Activated CD4-positive, alpha-beta memory T cell treated with anti-CD3 and anti-CD28 coated beads for 36 hours (primary cell): Measurements from ENCODE around the gene FEN1. TPM values are rescaled to one million over a fixed set of nuclear protein-coding genes. Genes with fewer than 3 reads are reported as not detected.

Experiments
- CTCF ChIA-PET: fragments of 350-600 bp; sonication (Branson Sonifier 250); formaldehyde crosslinking; loops from one replicate; lab custom pipeline; 2021; ENCODE audit warnings: antibody characterized with exemption, inconsistent platforms; lab: Charles Lee
- POLR2A ChIA-PET: fragments of 350-600 bp; sonication (Branson Sonifier 250); formaldehyde crosslinking; loops from one replicate; lab custom pipeline; 2021; ENCODE audit warnings: antibody characterized with exemption; lab: Charles Lee
- DNase-seq: peaks from one replicate; pipeline ENCODE4 v3.0.0-alpha.2; 2020
- H3K27ac Mint-ChIP-seq: one replicate; pipeline ENCODE4 v1.8.0; 2021; ENCODE audit warnings: mixed read lengths
- H3K27me3 Mint-ChIP-seq: one replicate; pipeline ENCODE4 v1.8.0; 2021; ENCODE audit warnings: mixed read lengths
- H3K36me3 Mint-ChIP-seq: one replicate; pipeline ENCODE4 v1.8.0; 2021; ENCODE audit warnings: mixed read lengths
- H3K4me1 Mint-ChIP-seq: one replicate; pipeline ENCODE4 v1.8.0; 2021; ENCODE audit warnings: low read depth, mixed read lengths
- H3K4me3 Mint-ChIP-seq: one replicate; pipeline ENCODE4 v1.8.0; 2021; ENCODE audit warnings: mild to moderate bottlenecking, mixed read lengths
- H3K9me3 Mint-ChIP-seq: one replicate; pipeline ENCODE4 v1.8.0; 2021; ENCODE audit warnings: mixed read lengths
- intact Hi-C: fragments of 100-400 bp; cut with micrococcal nuclease; formaldehyde crosslinking; loops from one replicate; pipeline ENCODE4 v1.15.1; 2023
- total RNA-seq, 2 experiments: library from RNA; stranded (reverse); gene quantifications; one replicate each; pipeline ENCODE4 v1.2.3, GENCODE V29; 2021

FEN1 gene
- total RNA-seq, 2 experiments from 2014 or later, result 108 to 111 TPM

DNA sequence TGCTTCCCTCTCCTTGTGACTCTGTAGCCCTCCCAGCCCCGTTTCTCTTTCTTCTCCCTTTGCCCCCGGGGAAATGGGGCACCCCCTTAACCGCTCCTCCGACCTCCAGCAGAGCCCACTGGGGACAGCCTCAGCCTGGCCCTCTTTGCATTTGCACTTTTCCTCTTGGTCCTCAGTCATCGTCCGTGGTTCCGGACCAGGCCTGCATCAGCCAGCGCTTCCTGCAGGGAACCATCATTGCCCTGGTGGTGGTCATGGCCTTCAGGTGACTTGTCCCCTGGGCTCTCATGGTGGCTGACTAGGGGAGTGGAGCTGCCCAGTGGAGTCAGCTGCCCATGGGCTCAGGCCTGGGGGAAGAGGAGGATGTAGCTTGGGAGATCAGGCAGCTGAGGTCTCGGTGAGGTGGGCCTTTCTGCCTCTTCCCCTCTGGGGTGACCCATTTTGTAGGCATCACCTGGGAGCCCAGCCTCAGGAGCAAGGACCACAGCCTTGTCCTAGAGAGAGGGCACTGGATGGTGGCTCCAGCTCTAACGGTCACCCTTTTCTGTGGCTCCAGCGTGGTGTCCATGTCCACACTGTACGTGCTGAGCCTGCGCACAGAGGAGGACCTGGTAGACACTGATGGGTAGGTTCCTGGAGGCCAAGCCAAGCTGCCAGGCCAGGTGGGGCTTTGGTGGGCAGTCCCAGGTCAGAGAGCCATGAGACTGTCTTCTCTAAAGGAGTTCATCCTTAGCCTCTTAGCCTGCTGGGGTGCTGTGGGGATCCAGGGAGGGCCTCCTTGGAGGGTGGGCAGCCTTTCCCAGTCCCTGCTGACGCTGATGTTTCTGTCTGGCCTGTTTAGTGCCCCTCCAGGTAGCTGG, 12.8 kb upstream of the FEN1 start:
- CTCF ChIA-PET, result interaction anchor here (0.9 to 1.5 kb wide), 2 partner anchors 46 to 328 kb away, joined by 3 to 4 read pairs; no protein-coding TSS in a partner anchor

GRCh38 chr11:61780581-61781162, 12.0 kb upstream of the FEN1 start:
- no peak for DNase-seq
- Mint-ChIP-seq H3K4me1 (peaks cover 5% of the 10 kb centered on the region), H3K27ac (no peak overlapping the region), H3K9me3 (no peaks in the 10 kb centered on the region), H3K4me3 (no peak overlapping the region), H3K27me3 (peaks cover 2% of the 10 kb centered on the region), H3K36me3 (peaks cover 9% of the 10 kb centered on the region)
- intact Hi-C loops, result no loop called here
- POLR2A ChIA-PET, result interaction anchor here (1.2 kb wide), 1 partner anchor 12 kb away, joined by 3 read pairs; the partner anchor contains the start of genes FEN1 and TMEM258
- CTCF ChIA-PET, result interaction anchor here (0.8 to 1.5 kb wide), 3 partner anchors 16 to 47 kb away, joined by 3 to 4 read pairs (median 3); no protein-coding TSS in a partner anchor

More for the DNA sequence above, 12.8 kb upstream of the FEN1 start:
- H3K36me3 Mint-ChIP-seq, result peaks cover 8% of the 10 kb centered on the region
- POLR2A ChIA-PET, result interaction anchor here (0.9 to 1.2 kb wide), 2 partner anchors 8 to 13 kb away, joined by 3 read pairs; partner anchors contain the start of genes FEN1 and TMEM258
- no peaks in the 10 kb centered on the region for H3K9me3 Mint-ChIP-seq
- DNase-seq, result no peak
- no peak overlapping the region for H3K27ac Mint-ChIP-seq
- intact Hi-C loops, result no loop called here
- no peak overlapping the region for H3K4me3 Mint-ChIP-seq
- H3K27me3 Mint-ChIP-seq, result peaks cover 2% of the 10 kb centered on the region
- H3K4me1 Mint-ChIP-seq, result peaks cover 5% of the 10 kb centered on the region

- H3K27me3 Mint-ChIP-seq, result peaks cover under 1% of the 10 kb centered on the region
- no peak overlapping the region for H3K27ac Mint-ChIP-seq
- no peak for DNase-seq
- CTCF ChIA-PET, result interaction anchor here (1.3 kb wide), 1 partner anchor 15 kb away, joined by 3 read pairs; no protein-coding TSS in a partner anchor
- intact Hi-C loops, result no loop called here
- peaks cover 12% of the 10 kb centered on the region for H3K36me3 Mint-ChIP-seq
- no peaks in the 10 kb centered on the region for H3K9me3 Mint-ChIP-seq
- H3K4me1 Mint-ChIP-seq, result peaks cover 4% of the 10 kb centered on the region
- POLR2A ChIA-PET, result no interaction called here
- no peak overlapping the region for H3K4me3 Mint-ChIP-seq
These were observed 11.1 kb upstream of the FEN1 start for GRCh38 chr11:61781585-61781984.

DNA sequence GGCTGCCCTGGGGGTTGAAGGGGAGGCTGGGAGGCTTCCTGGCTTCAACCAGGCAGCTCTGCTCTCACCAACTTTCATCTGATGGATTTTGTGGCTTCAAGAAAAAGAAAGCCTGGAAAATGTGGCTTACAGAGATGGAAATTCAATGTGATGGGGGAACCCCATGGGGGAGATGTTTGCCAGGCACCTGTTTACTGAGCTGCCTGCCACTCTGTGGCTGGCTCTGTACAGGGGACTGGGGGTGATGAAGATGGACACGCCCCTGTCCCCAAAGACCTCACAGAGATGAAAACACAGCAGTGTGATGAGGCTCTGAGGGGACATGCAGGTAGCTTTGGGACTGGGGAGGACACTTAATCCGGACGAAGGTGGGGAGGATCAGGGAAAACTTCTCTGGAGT, 10.4 kb upstream of the FEN1 start:
- intact Hi-C loops, result no loop called here
- ChIA-PET CTCF (interaction anchor here (0.8 kb wide), 1 partner anchor 117 kb away, joined by 3 read pairs; no protein-coding TSS in a partner anchor), POLR2A (interaction anchor here (0.9 kb wide), 1 partner anchor 11 kb away, joined by 4 read pairs; the partner anchor contains the start of genes FEN1 and TMEM258)
- H3K36me3 Mint-ChIP-seq, result peaks cover 13% of the 10 kb centered on the region
- no peak overlapping the region for H3K27ac Mint-ChIP-seq
- DNase-seq, result no peak
- peaks cover 3% of the 10 kb centered on the region for H3K4me1 Mint-ChIP-seq
- no peaks in the 10 kb centered on the region for H3K9me3 Mint-ChIP-seq
- no peaks in the 10 kb centered on the region for H3K27me3 Mint-ChIP-seq
- no peak overlapping the region for H3K4me3 Mint-ChIP-seq

- CTCF ChIA-PET, result interaction anchor here (0.8 kb wide), 1 partner anchor 117 kb away, joined by 3 read pairs; no protein-coding TSS in a partner anchor
- Mint-ChIP-seq H3K4me1 (peaks cover 3% of the 10 kb centered on the region), H3K9me3 (no peaks in the 10 kb centered on the region), H3K27me3 (no peaks in the 10 kb centered on the region), H3K36me3 (peaks cover 16% of the 10 kb centered on the region), H3K27ac (no peak overlapping the region), H3K4me3 (no peak overlapping the region)
- POLR2A ChIA-PET, result interaction anchor here (0.9 kb wide), 1 partner anchor 10 kb away, joined by 4 read pairs; the partner anchor contains the start of genes FEN1 and TMEM258
- intact Hi-C loops, result no loop called here
- DNase-seq, result no peak
These were observed 9.9 kb upstream of the FEN1 start for GRCh38 chr11:61782841-61783240.

DNA sequence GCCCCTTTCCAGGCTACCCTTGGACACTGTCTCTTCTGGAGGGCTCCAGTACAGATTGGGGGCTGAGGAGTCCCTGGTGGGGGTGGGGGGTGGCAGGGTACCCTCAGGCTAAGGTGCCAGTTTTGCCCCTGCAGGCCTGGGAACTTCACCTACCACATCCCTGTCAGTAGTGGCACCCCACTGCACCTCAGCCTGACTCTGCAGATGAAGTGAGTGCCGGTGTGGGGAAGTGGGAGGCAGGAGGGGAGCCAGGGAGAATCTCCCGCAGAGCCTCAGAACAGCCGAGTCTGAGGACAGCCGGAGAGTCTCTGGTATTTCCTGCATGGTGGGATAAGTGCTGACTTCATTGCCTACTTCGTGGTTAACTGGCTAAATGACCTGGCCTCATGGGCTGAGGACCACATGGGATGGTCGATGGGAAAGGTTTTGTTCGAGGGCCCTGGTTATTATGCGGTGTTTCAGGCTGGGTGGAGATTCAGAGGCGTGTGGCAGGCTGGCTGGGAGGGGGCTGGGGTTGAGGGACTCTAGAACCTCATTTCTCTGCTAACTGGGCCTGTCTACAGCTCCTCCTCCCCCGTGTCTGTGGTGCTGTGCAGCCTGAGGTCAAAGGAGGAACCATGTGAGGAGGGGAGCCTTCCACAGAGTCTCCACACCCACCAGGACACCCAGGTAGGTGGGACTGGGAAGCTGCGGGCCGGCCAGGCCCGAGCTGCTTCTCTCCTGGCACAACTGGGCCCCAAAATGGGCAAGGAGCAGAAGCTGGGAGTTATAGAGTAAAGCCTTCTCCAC, 8.8 kb upstream of the FEN1 start:
- POLR2A ChIA-PET, result interaction anchor here (0.6 kb wide), 1 partner anchor 643 kb away, joined by 3 read pairs; no protein-coding TSS in a partner anchor
- CTCF ChIA-PET, result no interaction called here
- no peak overlapping the region for H3K4me3 Mint-ChIP-seq
- H3K4me1 Mint-ChIP-seq, result peaks cover 3% of the 10 kb centered on the region
- peaks cover 22% of the 10 kb centered on the region for H3K36me3 Mint-ChIP-seq
- no peak overlapping the region for H3K27ac Mint-ChIP-seq
- no peaks in the 10 kb centered on the region for H3K9me3 Mint-ChIP-seq
- intact Hi-C loops, result no loop called here
- no peak for DNase-seq
- H3K27me3 Mint-ChIP-seq, result no peaks in the 10 kb centered on the region

GRCh38 chr11:61784506-61784805, 8.3 kb upstream of the FEN1 start:
- H3K4me3 Mint-ChIP-seq, result no peak overlapping the region
- intact Hi-C loops, result no loop called here
- H3K9me3 Mint-ChIP-seq, result no peaks in the 10 kb centered on the region
- ChIA-PET CTCF (no interaction called here), POLR2A (no interaction called here)
- H3K36me3 Mint-ChIP-seq, result peaks cover 26% of the 10 kb centered on the region
- peaks cover 4% of the 10 kb centered on the region for H3K4me1 Mint-ChIP-seq
- no peak for DNase-seq
- H3K27ac Mint-ChIP-seq, result no peak overlapping the region
- H3K27me3 Mint-ChIP-seq, result no peaks in the 10 kb centered on the region

DNA sequence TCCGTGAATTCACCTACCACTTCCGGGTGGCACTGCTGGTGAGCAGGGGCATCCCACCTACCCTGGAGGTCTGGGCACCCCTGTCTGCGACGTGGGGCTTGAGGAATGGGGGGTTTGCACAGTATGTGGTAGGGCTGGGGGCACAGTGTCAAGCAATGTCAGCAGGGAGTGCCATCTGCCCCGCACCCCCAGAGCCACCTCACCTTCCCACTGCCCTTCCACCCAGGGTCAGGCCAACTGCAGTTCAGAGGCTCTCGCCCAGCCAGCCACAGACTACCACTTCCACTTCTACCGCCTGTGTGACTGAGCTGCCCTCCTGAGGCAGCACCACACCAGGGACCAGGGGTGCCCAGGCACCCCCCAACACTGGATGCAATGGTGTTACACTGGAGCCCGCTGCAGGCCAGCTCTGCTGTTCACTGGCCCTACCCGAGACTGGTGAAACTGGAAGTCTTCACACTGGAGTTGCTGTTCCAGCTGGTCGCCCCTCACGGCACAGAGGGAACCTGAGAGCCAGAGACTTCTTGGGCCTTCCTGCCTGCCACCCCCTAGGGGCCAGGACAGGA, 6.8 kb upstream of the FEN1 start:
- ChIA-PET CTCF (interaction anchor here (2.1 kb wide), 1 partner anchor 11 kb away, joined by 6 read pairs; no protein-coding TSS in a partner anchor), POLR2A (no interaction called here)
- no peaks in the 10 kb centered on the region for H3K9me3 Mint-ChIP-seq
- no peak overlapping the region for H3K27ac Mint-ChIP-seq
- peaks cover 36% of the 10 kb centered on the region for H3K36me3 Mint-ChIP-seq
- no peaks in the 10 kb centered on the region for H3K27me3 Mint-ChIP-seq
- DNase-seq, result no peak
- intact Hi-C loops, result no loop called here
- H3K4me3 Mint-ChIP-seq, result no peak overlapping the region
- H3K4me1 Mint-ChIP-seq, result peaks cover 14% of the 10 kb centered on the region

- DNase-seq, result peak; percentile 23
- POLR2A ChIA-PET, result interaction anchor here (0.6 to 1.8 kb wide), 3 partner anchors 8 to 354 kb away, joined by 3 to 4 read pairs (median 3); no protein-coding TSS in a partner anchor
- CTCF ChIA-PET, result interaction anchor here (1.1 to 2.5 kb wide), 6 partner anchors 9 to 55 kb away, joined by 3 to 14 read pairs (median 4); no protein-coding TSS in a partner anchor
- H3K4me3 Mint-ChIP-seq, result no peak overlapping the region
- H3K27ac Mint-ChIP-seq, result no peak overlapping the region
- intact Hi-C loops, result no loop called here
- H3K36me3 Mint-ChIP-seq, result peaks cover 41% of the 10 kb centered on the region
- peaks cover 21% of the 10 kb centered on the region for H3K4me1 Mint-ChIP-seq
- H3K27me3 Mint-ChIP-seq, result no peaks in the 10 kb centered on the region
- H3K9me3 Mint-ChIP-seq, result no peaks in the 10 kb centered on the region
These were observed 4.7 kb upstream of the FEN1 start for GRCh38 chr11:61787928-61788491.

DNA sequence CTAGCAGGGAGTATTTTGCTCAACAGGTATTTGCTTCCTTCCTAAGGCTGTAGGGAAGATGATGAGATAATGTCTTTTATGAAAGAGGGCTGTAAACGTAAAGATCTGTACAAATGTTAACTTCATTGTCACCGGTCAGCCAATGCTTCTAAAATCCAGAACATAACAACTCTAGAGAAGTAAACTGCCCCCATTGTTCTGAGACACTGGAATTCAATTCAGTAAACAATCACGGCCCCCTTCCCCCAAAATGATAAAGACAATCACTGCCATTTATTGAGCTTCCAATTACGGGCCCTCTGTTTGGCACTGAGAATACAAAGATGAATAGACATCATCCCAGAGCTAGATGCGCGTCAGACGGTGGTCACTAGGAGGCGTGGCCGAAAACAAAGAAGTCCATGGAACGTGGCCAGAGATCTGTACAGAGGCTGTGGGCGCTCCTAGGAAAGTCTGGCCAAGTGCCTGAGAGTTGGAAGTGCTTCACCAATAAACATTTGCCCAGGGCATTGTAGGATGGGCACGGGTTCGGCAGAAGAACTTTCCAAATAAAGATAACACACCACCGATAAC, 888 bp upstream of the FEN1 start:
- H3K4me3 Mint-ChIP-seq, result peak overlapping the region; percentile 88
- peaks cover 54% of the 10 kb centered on the region for H3K36me3 Mint-ChIP-seq
- no peaks in the 10 kb centered on the region for H3K9me3 Mint-ChIP-seq
- ChIA-PET POLR2A (interaction anchor here (0.8 to 4.3 kb wide), 7 partner anchors 10 to 176 kb away, joined by 3 to 26 read pairs (median 8); partner anchors contain the start of genes FADS1, FADS2 and FTH1), CTCF (interaction anchor here (0.6 to 3.0 kb wide), 7 partner anchors 16 to 1787 kb away, joined by 3 to 14 read pairs (median 5); partner anchors contain the start of gene FADS1)
- peaks cover 42% of the 10 kb centered on the region for H3K4me1 Mint-ChIP-seq
- DNase-seq, result peak; percentile 74
- intact Hi-C loops, result loop anchor here (1.0 to 5.0 kb wide), 3 partner anchors 23 to 331 kb away; partner anchors contain the start of gene FADS2
- peak overlapping the region; percentile 99 for H3K27ac Mint-ChIP-seq
- H3K27me3 Mint-ChIP-seq, result no peaks in the 10 kb centered on the region
